Spleen (tissue), 11 donors: ENCODE data around the gene WNT2. TPM values are rescaled to one million over a fixed set of nuclear protein-coding genes. Genes with fewer than 3 reads are reported as not detected.
"Not testable (repeated sequence)": the region's sequence is repeated elsewhere in the genome, so short reads cannot be mapped to it uniquely, and the experiment has no call there.

ENCODE experiments used
- DNase-seq: peaks from one replicate; pipeline ENCODE4 v3.0.0-alpha.2; 2020
- H3K27ac ChIP-seq, 8 donors: fragments of 200-600 bp; sonication (generic) in 7 of 8; 1 replicate in 4 of 8; 2 replicates in 4 of 8; pipeline versions ENCODE4 v1.5.0 to v1.8.0; 2016 to 2021; ENCODE audit warnings: inconsistent platforms in 4 of 8, mild to moderate bottlenecking in 4 of 8, moderate library complexity in 1 of 8
- H3K27me3 ChIP-seq, 7 donors: fragments of 200-600 bp; sonication (generic) in 6 of 7; replicated peaks in 1 of 7; 1 replicate in 4 of 7; 2 replicates in 3 of 7; pipeline versions ENCODE4 v1.5.0 to v1.8.0; 2016 to 2021; ENCODE audit warnings: inconsistent platforms in 3 of 7, mild to moderate bottlenecking in 1 of 7
- H3K36me3 ChIP-seq, 6 donors: fragments of 200-600 bp; sonication (generic) in 5 of 6; 1 replicate in 4 of 6; 2 replicates in 2 of 6; pipeline versions ENCODE4 v1.5.0 to v1.8.0; 2016 to 2021; ENCODE audit warnings: inconsistent platforms in 2 of 6
- H3K4me1 ChIP-seq, 6 donors: fragments of 200-600 bp; sonication (generic) in 5 of 6; 1 replicate in 3 of 6; 2 replicates in 3 of 6; pipeline versions ENCODE4 v1.5.0 to v1.8.0; 2016 to 2021; ENCODE audit warnings: inconsistent platforms in 3 of 6
- H3K4me3 ChIP-seq, 8 donors: fragments of 200-600 bp; sonication (generic) in 7 of 8; 1 replicate in 4 of 8; 2 replicates in 4 of 8; pipeline versions ENCODE4 v1.5.0 to v1.8.0; 2016 to 2021; ENCODE audit warnings: inconsistent platforms in 4 of 8, mild to moderate bottlenecking in 4 of 8, moderate library complexity in 2 of 8
- H3K9me3 ChIP-seq, 8 donors: fragments of 200-600 bp; sonication (generic) in 7 of 8; 1 replicate in 4 of 8; 2 replicates in 4 of 8; pipeline versions ENCODE4 v1.5.0 to v1.8.0; 2016 to 2021; ENCODE audit warnings: inconsistent platforms in 4 of 8
- CTCF ChIP-seq, 11 experiments: fragments of 200-600 bp in 7 of 11; fragments of 450-650 bp in 4 of 11; sonication (generic) in 4 of 11; IDR thresholded peaks in 8 of 11; conservative IDR thresholded peaks in 3 of 11; 1 replicate in 7 of 11; 2 replicates in 4 of 11; pipeline versions ENCODE4 v1.4.0 to v1.8.0; 2016 to 2021; ENCODE audit warnings: antibody characterized with exemption in 11 of 11, inconsistent platforms in 4 of 11, mild to moderate bottlenecking in 1 of 11
- POLR2A ChIP-seq, 3 donors: fragments of 450-650 bp; IDR thresholded peaks; one replicate each; pipeline ENCODE4 v1.5.1; 2017; ENCODE audit warnings: antibody characterized with exemption in 3 of 3, mild to moderate bottlenecking in 1 of 3
- POLR2AphosphoS5 ChIP-seq, 3 donors: sonication (generic); formaldehyde crosslinking; IDR thresholded peaks; one replicate each; pipeline ENCODE4 v1.5.1; 2017; ENCODE audit warnings: antibody characterized with exemption in 3 of 3
- WGBS, 5 donors: extraction: QIAGEN DNeasy Blood & Tissue Kit in 3 of 5; methylation state at CpG; one replicate each; pipeline versions ENCODE4 v1.1.5 to v1.1.7; 2013 to 2018; 5-methylcytosine and 5-hydroxymethylcytosine counted together
- intact Hi-C: fragments of 100-400 bp; cut with DNase I; formaldehyde crosslinking; loops from one replicate; pipeline ENCODE4 v1.15.0; 2023; ENCODE audit warnings: low total_unique reads
- polyA plus RNA-seq, 3 donors: library from polyadenylated mRNA; stranded (reverse); fragments of 200-250 nt; gene quantifications; one replicate each; pipeline ENCODE4 v1.2.1, GENCODE V29; 2013
- total RNA-seq, 7 donors: library from RNA; depleted of rRNA in 3 of 7; stranded (reverse); fragments of >200 nt in 3 of 7; fragmentation: NEBNext Ultra II Directional in 4 of 7; extraction: Animal tissue kit (Norgen Biotek cat#: 25700) in 4 of 7; gene quantifications; one replicate each; pipeline versions ENCODE4 v1.1.0 to v1.2.1, GENCODE V29; 2016 to 2021
- donor health status: healthy with polysubstance abuse.
- donor health status: DM: no; HTN: no; CAD: no; lungs with moderate emphysema.
- donor health status: DM: no; HTN: no; CAD: no.
- donor health status: Bipolar disorder and iron deficiency.
- donor health status: healthy.
- donor health status: DM: no; HTN: no; CAD: no.
- donor health status: DM: yes; HTN: yes; CAD: no.

The WNT2 gene
- total and polyA plus RNA-seq, 10 donors = 0.22 to 6.2 (median 2.1) TPM

- no peak for DNase-seq
- 76 to 90% (median 82%) methylated on average over 5 of the region's 5 CpGs for WGBS, 5 donors
These were observed 74.0 kb downstream of the WNT2 start for GRCh38 chr7:117248829-117249228.

GRCh38 chr7:117247809-117248208 lies 75.0 kb downstream of the WNT2 start:
- intact Hi-C loops = no loop called here
- WGBS, 5 donors = 74 to 84% (median 81%) methylated on average over 4 of the region's 4 CpGs
- H3K27ac ChIP-seq = no peak overlapping the region
- H3K4me1 ChIP-seq = no peaks in the 10 kb centered on the region
- H3K9me3 ChIP-seq = peaks cover 0 to 21% (median 8%) of the 10 kb centered on the region in 8 donors
- H3K36me3 ChIP-seq = no peaks in the 10 kb centered on the region
- no peak for DNase-seq
- no peaks in the 10 kb centered on the region for H3K27me3 ChIP-seq
- H3K4me3 ChIP-seq = no peak overlapping the region
- TF ChIP-seq CTCF (IDR thresholded peaks at IDR 0.05 in 8 of 11, conservative IDR thresholded peaks at IDR 0.05 in 3 of 11) = no peak
- no peak for TF ChIP-seq POLR2A (IDR thresholded peaks at IDR 0.05)
- TF ChIP-seq POLR2AphosphoS5 (IDR thresholded peaks at IDR 0.05) = no peak

More at GRCh38 chr7:117248829-117249228, 74.0 kb downstream of the WNT2 start:
- Histone ChIP-seq H3K9me3 (peaks cover 0 to 21% (median 8%) of the 10 kb centered on the region in 8 donors), H3K36me3 (no peaks in the 10 kb centered on the region), H3K27ac (no peak overlapping the region), H3K27me3 (no peaks in the 10 kb centered on the region), H3K4me1 (no peaks in the 10 kb centered on the region), H3K4me3 (no peak overlapping the region)
- intact Hi-C loops = no loop called here
- TF ChIP-seq POLR2A (IDR thresholded peaks at IDR 0.05) (no peak), CTCF (IDR thresholded peaks at IDR 0.05 in 8 of 11, conservative IDR thresholded peaks at IDR 0.05 in 3 of 11) (no peak), POLR2AphosphoS5 (IDR thresholded peaks at IDR 0.05) (no peak)

- H3K27ac ChIP-seq, intact Hi-C loops, DNase-seq, H3K36me3 ChIP-seq, H3K4me3 ChIP-seq, H3K27me3 ChIP-seq, H3K4me1 ChIP-seq: not testable (repeated sequence)
- 84 to 90% (median 89%) methylated on average over 2 of the region's 2 CpGs for WGBS, 5 donors
- H3K9me3 ChIP-seq = peaks cover 0 to 21% (median 8%) of the 10 kb centered on the region in 8 donors
These were observed 77.2 kb downstream of the WNT2 start for GRCh38 chr7:117245703-117246102.

GRCh38 chr7:117243390-117243789 lies 79.5 kb downstream of the WNT2 start:
- H3K4me3 ChIP-seq = no peak overlapping the region
- H3K36me3 ChIP-seq = no peaks in the 10 kb centered on the region
- 47 to 84% (median 79%) methylated on average over 3 of the region's 3 CpGs for WGBS, 5 donors
- H3K4me1 ChIP-seq = no peaks in the 10 kb centered on the region
- intact Hi-C loops = no loop called here
- H3K27me3 ChIP-seq = peaks cover 0 to 7% (median 0%) of the 10 kb centered on the region in 7 donors
- H3K9me3 ChIP-seq = peaks cover 0 to 21% (median 8%) of the 10 kb centered on the region in 8 donors
- no peak for DNase-seq
- H3K27ac ChIP-seq = no peak overlapping the region
- TF ChIP-seq POLR2A (IDR thresholded peaks at IDR 0.05) = no peak
- TF ChIP-seq POLR2AphosphoS5 (IDR thresholded peaks at IDR 0.05) = no peak
- TF ChIP-seq CTCF (IDR thresholded peaks at IDR 0.05 in 8 of 11, conservative IDR thresholded peaks at IDR 0.05 in 3 of 11) = no peak

DNA sequence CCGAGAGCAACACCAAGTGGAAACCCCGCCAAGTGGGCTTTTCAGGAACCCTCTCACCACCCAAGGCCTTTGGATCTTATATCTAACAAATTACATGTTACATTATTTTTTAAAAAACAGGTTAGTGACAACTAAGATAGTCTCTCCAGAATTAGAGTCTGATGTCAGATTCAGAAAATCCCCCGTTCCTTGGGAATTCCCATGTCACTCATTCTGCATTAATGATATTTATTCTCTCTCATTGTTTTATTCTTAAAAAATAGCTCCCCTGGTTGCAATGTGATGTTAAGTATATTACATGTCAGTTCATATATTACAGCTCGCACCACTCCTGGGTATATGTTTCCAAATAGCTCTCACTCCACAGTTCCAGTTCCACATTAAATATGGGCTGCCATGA lies 81.8 kb downstream of the WNT2 start:
- Histone ChIP-seq H3K4me3 (no peak overlapping the region), H3K27ac (no peak overlapping the region), H3K4me1 (no peaks in the 10 kb centered on the region), H3K27me3 (peaks cover 0 to 12% (median 0%) of the 10 kb centered on the region in 7 donors), H3K36me3 (no peaks in the 10 kb centered on the region), H3K9me3 (peaks cover 0 to 22% (median 10%) of the 10 kb centered on the region in 8 donors)
- 82 to 87% (median 85%) methylated on average over 4 of the region's 4 CpGs for WGBS, 5 donors
- TF ChIP-seq POLR2AphosphoS5 (IDR thresholded peaks at IDR 0.05) = no peak
- DNase-seq = no peak
- intact Hi-C loops = no loop called here
